Fibroblast of villous mesenchyme (primary cell): Measurements from ENCODE around the gene NLRC3. TPM values are rescaled to one million over a fixed set of nuclear protein-coding genes. Genes with fewer than 3 reads are reported as not detected.

Experiments used
- DNase-seq: peaks from one replicate; pipeline ENCODE4 v3.0.0-alpha.2; 2010; ENCODE audit warnings: low read depth
- H3K4me3 ChIP-seq: 2 replicates; pipeline ENCODE4 v1.5.1; 2011; ENCODE audit warnings: low read depth, mild to moderate bottlenecking, low read length
- CTCF ChIP-seq: IDR thresholded peaks from 2 replicates; pipeline ENCODE4 v1.5.1; 2012; ENCODE audit warnings: low read depth, mild to moderate bottlenecking, low read length; ENCODE audit not compliant: insufficient read depth
- total RNA-seq: library from RNA; depleted of rRNA; stranded (reverse); fragments of >200 nt; gene quantifications from 2 replicates; pipeline ENCODE4 v1.2.3, GENCODE V29; 2012

NLRC3 gene
- total RNA-seq, 1 donor = not detected

GRCh38 chr16:3589441-3589921, 12.3 kb upstream of the NLRC3 start:
- DNase-seq = peak; percentile 37
- no peak overlapping the region for H3K4me3 ChIP-seq
- TF ChIP-seq CTCF = no peak

- no peak for TF ChIP-seq CTCF
- H3K4me3 ChIP-seq = no peak overlapping the region
- no peak for DNase-seq
Observed at GRCh38 chr16:3589001-3589400, 11.8 kb upstream of the NLRC3 start.

GRCh38 chr16:3587547-3588110, 10.4 kb upstream of the NLRC3 start:
- DNase-seq = no peak
- no peak for TF ChIP-seq CTCF

GRCh38 chr16:3584412-3584811, 7.2 kb upstream of the NLRC3 start:
- no peak for DNase-seq
- H3K4me3 ChIP-seq = no peak overlapping the region
- TF ChIP-seq CTCF = no peak

More at GRCh38 chr16:3587547-3588110, 10.4 kb upstream of the NLRC3 start:
- no peak overlapping the region for H3K4me3 ChIP-seq

- no peak for DNase-seq
Observed at GRCh38 chr16:3583303-3584038, 6.3 kb upstream of the NLRC3 start.

More at GRCh38 chr16:3583303-3584038, 6.3 kb upstream of the NLRC3 start:
- no peak for TF ChIP-seq CTCF
- no peak overlapping the region for H3K4me3 ChIP-seq
